22Rv1 (cell line): Measurements from ENCODE around the gene ZNF414.

Experiments used
- H3K27ac ChIP-seq: fragments of 450-650 bp; 2 replicates; pipeline ENCODE4 v1.5.1; 2017
- CTCF ChIP-seq: fragments of 450-650 bp; IDR thresholded peaks from 2 replicates; pipeline ENCODE4 v1.5.1; 2017; ENCODE audit warnings: mild to moderate bottlenecking
- ZFX ChIP-seq: fragments of 450-650 bp; IDR thresholded peaks from 2 replicates; pipeline ENCODE4 v1.6.1; 2017; ENCODE audit warnings: antibody characterized with exemption, borderline replicate concordance

Gene ZNF414

GRCh38 chr19:8500158-8500557, 13.8 kb downstream of the ZNF414 start:
- no peak for TF ChIP-seq ZFX
- no peak for TF ChIP-seq CTCF
- no peak overlapping the region for H3K27ac ChIP-seq

DNA sequence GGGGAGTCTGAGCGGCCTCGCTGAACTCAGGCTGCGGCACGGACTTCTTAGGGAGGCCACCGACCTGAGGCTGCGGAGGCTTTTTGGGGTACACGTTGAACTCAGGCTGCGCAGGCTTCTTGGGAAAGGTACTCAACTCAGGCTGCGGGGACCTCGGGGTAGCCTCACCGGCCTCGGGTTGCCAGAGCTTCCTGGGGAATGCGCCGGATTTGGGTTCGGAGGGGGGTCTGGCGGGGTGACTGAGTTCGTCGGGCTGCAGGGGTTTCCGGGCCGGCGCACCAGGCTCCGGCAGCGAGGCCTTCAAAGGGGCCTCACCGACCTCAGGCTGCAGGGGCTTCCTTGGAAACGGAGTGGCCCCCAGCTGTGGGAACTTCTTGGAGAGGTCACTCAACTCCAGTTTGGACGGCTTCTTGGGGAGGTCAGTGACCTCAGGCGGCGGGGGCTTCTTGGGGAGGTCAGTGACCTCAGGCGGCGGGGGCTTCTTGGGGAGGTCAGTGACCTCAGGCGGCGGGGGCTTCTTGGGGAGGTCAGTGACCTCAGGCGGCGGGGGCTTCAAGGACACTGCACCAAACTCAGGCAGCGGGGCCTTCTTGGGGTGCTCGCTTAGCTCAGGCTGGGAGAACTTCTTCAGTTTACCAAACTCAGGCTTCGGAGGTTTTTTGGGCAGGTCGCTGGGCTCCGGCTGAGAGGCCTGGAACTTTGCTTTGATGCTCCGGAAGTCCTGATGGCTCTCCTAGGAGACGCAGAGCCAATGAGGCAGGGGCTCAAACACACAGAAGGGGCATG, 14.7 kb downstream of the ZNF414 start:
- no peak overlapping the region for H3K27ac ChIP-seq
- TF ChIP-seq ZFX (no peak), CTCF (no peak)

- TF ChIP-seq CTCF (no peak), ZFX (no peak)
- H3K27ac ChIP-seq: no peak overlapping the region
These were observed 15.7 kb downstream of the ZNF414 start for GRCh38 chr19:8498295-8498694.

- H3K27ac ChIP-seq: no peak overlapping the region
- TF ChIP-seq ZFX (no peak), CTCF (no peak)
These were observed 19.8 kb downstream of the ZNF414 start for GRCh38 chr19:8494158-8494557.

DNA sequence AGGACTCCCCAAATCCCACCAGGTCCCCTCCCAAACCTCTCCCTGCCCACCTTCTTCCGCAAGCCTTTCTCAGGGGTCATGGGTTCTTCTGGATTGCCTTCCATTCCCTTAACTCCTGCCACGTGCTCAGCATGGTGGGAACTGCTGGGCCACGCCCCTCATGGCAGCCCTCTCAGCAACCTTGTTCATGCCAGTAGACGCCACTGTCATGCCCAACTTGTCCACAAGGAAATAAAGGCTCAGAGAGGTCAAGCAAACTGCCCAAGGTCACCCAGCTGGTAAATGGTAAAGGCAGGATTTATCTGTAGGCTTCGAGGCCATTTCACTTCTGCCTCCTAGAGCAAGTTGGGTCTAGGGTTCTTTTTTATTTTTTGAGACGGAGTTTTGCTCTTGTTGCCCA, 22.4 kb downstream of the ZNF414 start:
- TF ChIP-seq ZFX (no peak), CTCF (0 out of 2 replicates have a peak, but pooled peaks have one; percentile 5)
- H3K27ac ChIP-seq: no peak overlapping the region

DNA sequence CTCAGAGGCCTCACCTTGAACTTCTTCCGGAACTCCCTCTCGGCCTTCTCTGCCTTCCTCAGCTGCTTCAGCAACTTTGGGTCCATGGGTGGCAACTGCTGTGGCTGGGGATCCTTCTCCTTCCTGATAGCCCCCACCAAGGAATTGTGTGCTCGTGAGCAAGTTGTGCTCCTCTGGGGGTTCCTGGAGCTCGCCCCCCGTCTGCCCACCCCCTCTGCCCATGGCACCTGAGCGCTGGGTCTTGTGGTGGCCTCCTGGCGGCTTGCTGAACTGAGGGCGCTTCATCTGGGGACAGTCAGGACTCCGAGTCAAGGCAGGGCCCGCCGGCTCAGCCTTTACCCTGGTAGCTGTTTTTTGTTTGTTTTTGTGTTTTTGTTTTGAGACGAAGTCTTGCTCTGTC, 23.1 kb downstream of the ZNF414 start:
- H3K27ac ChIP-seq: no peak overlapping the region
- TF ChIP-seq CTCF (no peak), ZFX (no peak)

GRCh38 chr19:8490395-8490760, 23.6 kb downstream of the ZNF414 start:
- H3K27ac ChIP-seq: no peak overlapping the region
- TF ChIP-seq ZFX (no peak), CTCF (no peak)
